SK-N-SH (cell line): Measurements from ENCODE around the gene RICTOR.

Source experiments
- EP300 ChIP-seq, 2 experiments: IDR thresholded peaks; 2 replicates each; pipeline versions ENCODE4 v1.4.0 to v1.6.1; 2012; ENCODE audit warnings: borderline replicate concordance in 1 of 2, low read depth in 1 of 2, low read length in 1 of 2
- FOXM1 ChIP-seq: IDR thresholded peaks from 2 replicates; pipeline ENCODE4 v1.4.0; 2012; ENCODE audit warnings: low read depth, mild to moderate bottlenecking
- POLR2AphosphoS5 ChIP-seq: IDR thresholded peaks from 2 replicates; pipeline ENCODE4 v1.6.1; 2012; ENCODE audit warnings: low read depth, low read length
- RAD21 ChIP-seq: IDR thresholded peaks from 2 replicates; pipeline ENCODE4 v1.6.1; 2012; ENCODE audit warnings: mild to moderate bottlenecking, low read length
- RFX5 ChIP-seq: IDR thresholded peaks from 2 replicates; pipeline ENCODE4 v1.6.1; 2012; ENCODE audit warnings: mild to moderate bottlenecking, improper control_type of control experiment, low read length
- RXRA ChIP-seq: IDR thresholded peaks from 2 replicates; pipeline ENCODE4 v1.4.0; 2012; ENCODE audit warnings: low read depth, mild to moderate bottlenecking, borderline replicate concordance
- TCF12 ChIP-seq: IDR thresholded peaks from 2 replicates; pipeline ENCODE4 v1.4.0; 2012
- USF1 ChIP-seq: IDR thresholded peaks from 2 replicates; pipeline ENCODE4 v1.4.0; 2012; ENCODE audit warnings: low read depth, borderline replicate concordance
- YY1 ChIP-seq: IDR thresholded peaks from 2 replicates; pipeline ENCODE4 v1.4.0; 2012; ENCODE audit warnings: low read depth, mild to moderate bottlenecking
- TF ChIP-seq, protein P1 (sequence below): fragments of 200-600 bp; sonication (generic); IDR thresholded peaks from 2 replicates; pipeline ENCODE4 v1.6.1; 2017; ENCODE audit warnings: antibody characterized with exemption, mild to moderate bottlenecking, moderate library complexity
- TF ChIP-seq, protein P2 (sequence below): IDR thresholded peaks from 2 replicates; pipeline ENCODE4; 2012

- TF ChIP-seq, protein P1, sequence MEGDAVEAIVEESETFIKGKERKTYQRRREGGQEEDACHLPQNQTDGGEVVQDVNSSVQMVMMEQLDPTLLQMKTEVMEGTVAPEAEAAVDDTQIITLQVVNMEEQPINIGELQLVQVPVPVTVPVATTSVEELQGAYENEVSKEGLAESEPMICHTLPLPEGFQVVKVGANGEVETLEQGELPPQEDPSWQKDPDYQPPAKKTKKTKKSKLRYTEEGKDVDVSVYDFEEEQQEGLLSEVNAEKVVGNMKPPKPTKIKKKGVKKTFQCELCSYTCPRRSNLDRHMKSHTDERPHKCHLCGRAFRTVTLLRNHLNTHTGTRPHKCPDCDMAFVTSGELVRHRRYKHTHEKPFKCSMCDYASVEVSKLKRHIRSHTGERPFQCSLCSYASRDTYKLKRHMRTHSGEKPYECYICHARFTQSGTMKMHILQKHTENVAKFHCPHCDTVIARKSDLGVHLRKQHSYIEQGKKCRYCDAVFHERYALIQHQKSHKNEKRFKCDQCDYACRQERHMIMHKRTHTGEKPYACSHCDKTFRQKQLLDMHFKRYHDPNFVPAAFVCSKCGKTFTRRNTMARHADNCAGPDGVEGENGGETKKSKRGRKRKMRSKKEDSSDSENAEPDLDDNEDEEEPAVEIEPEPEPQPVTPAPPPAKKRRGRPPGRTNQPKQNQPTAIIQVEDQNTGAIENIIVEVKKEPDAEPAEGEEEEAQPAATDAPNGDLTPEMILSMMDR: no peak
- TF ChIP-seq POLR2AphosphoS5 (no peak), YY1 (no peak), RXRA (no peak), USF1 (no peak), TCF12 (no peak), RFX5 (no peak), FOXM1 (no peak), EP300 (IDR thresholded peaks at IDR 0.05; ENCODE audit: borderline replicate concordance in 1 of 2, low read depth in 1 of 2, low read length in 1 of 2) (no peak), RAD21 (no peak)
- TF ChIP-seq, protein P2, sequence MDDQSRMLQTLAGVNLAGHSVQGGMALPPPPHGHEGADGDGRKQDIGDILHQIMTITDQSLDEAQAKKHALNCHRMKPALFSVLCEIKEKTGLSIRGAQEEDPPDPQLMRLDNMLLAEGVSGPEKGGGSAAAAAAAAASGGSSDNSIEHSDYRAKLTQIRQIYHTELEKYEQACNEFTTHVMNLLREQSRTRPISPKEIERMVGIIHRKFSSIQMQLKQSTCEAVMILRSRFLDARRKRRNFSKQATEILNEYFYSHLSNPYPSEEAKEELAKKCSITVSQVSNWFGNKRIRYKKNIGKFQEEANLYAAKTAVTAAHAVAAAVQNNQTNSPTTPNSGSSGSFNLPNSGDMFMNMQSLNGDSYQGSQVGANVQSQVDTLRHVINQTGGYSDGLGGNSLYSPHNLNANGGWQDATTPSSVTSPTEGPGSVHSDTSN: no peak
Measured at GRCh38 chr5:38927470-38927869, 146.7 kb downstream of the RICTOR start.
